Lower lobe of right lung (tissue), 2 donors: Measurements from ENCODE around the gene GCH1. TPM values are rescaled to one million over a fixed set of nuclear protein-coding genes. Genes with fewer than 3 reads are reported as not detected.

ENCODE experiments used
- ATAC-seq, 2 donors: fragments of 200-7000 bp; cut with Tn5 transposase; one replicate each; pipeline ENCODE4 v1.9.1; 2020 to 2022; ENCODE audit warnings: mild to moderate bottlenecking in 2 of 2, moderate library complexity in 2 of 2
- DNase-seq: peaks from one replicate; pipeline ENCODE4 v3.0.0-alpha.2; 2020
- H3K27ac ChIP-seq: fragments of 200-600 bp; one replicate; pipeline ENCODE4 v1.8.0; 2022
- H3K27me3 ChIP-seq: fragments of 200-600 bp; one replicate; pipeline ENCODE4 v1.8.0; 2022; ENCODE audit warnings: low read depth
- H3K36me3 ChIP-seq: fragments of 200-600 bp; one replicate; pipeline ENCODE4 v1.8.0; 2022; ENCODE audit warnings: mild to moderate bottlenecking
- H3K4me1 ChIP-seq: fragments of 200-600 bp; one replicate; pipeline ENCODE4 v1.8.0; 2022
- H3K4me3 ChIP-seq: fragments of 200-600 bp; one replicate; pipeline ENCODE4 v1.8.0; 2022; ENCODE audit warnings: mild to moderate bottlenecking
- H3K9me3 ChIP-seq: fragments of 200-600 bp; one replicate; pipeline ENCODE4 v1.8.0; 2022
- intact Hi-C: fragments of 100-400 bp; cut with DNase I; formaldehyde crosslinking; loops from one replicate; pipeline ENCODE4 v1.11.0; 2022
- total RNA-seq: library from RNA; stranded (reverse); fragmentation: NEBNext Ultra II Directional; extraction: Animal tissue kit (Norgen Biotek cat#: 25700); gene quantifications from one replicate; pipeline ENCODE4 v1.2.1, GENCODE V29; 2021
- TF ChIP-seq, protein P1 (sequence below): fragments of 200-600 bp; IDR thresholded peaks from one replicate; pipeline ENCODE4 v1.8.0; 2022; ENCODE audit warnings: antibody characterized with exemption, mild to moderate bottlenecking
- donor health status: DM: no; HTN: yes; CAD: no; lungs with severe emphysema.

The GCH1 gene
- total RNA-seq, 1 donor from 2014 or later: 12.7 TPM

DNA sequence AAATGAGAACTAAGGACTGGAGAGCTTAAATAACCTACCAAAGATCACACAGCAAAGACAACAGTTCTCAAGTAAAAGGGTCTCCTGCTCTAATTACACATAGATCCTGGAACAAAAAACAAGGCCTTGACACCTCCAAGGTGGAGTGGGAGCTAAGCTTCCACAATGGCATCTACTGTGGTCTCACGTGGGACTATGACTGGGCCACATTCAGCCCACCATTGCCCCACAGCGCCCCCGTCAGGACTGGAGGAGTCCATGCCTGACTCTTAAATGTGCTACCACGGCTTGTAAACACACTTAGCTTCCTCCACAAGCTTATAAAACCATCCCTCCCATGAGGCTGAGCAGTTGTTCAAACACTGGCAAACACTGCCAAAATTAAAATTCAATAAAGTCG lies 88.5 kb downstream of the GCH1 start:
- no peak for DNase-seq
- no peaks in the 10 kb centered on the region for H3K9me3 ChIP-seq
- no peaks in the 10 kb centered on the region for H3K27me3 ChIP-seq

DNA sequence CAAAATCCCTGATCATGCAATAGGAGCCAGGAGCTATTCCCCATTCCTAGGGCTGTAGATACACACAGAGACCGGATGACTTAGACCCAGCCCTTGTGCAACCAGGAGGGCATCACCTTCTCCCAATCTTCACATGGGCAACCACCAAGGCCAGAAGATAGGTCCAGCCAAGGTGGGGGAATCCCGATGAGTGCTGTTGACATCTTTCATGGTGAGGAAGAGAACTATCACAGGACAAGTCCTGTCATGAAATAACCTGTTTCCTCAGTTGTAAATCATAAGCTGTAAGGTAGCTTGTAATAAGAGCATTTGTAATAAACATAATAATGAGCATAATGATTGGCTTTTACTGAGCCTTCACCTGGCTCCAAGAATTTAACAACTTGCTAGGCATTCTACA lies 89.5 kb downstream of the GCH1 start:
- H3K4me1 ChIP-seq: no peaks in the 10 kb centered on the region
- H3K4me3 ChIP-seq: no peak overlapping the region
- TF ChIP-seq, protein P1, sequence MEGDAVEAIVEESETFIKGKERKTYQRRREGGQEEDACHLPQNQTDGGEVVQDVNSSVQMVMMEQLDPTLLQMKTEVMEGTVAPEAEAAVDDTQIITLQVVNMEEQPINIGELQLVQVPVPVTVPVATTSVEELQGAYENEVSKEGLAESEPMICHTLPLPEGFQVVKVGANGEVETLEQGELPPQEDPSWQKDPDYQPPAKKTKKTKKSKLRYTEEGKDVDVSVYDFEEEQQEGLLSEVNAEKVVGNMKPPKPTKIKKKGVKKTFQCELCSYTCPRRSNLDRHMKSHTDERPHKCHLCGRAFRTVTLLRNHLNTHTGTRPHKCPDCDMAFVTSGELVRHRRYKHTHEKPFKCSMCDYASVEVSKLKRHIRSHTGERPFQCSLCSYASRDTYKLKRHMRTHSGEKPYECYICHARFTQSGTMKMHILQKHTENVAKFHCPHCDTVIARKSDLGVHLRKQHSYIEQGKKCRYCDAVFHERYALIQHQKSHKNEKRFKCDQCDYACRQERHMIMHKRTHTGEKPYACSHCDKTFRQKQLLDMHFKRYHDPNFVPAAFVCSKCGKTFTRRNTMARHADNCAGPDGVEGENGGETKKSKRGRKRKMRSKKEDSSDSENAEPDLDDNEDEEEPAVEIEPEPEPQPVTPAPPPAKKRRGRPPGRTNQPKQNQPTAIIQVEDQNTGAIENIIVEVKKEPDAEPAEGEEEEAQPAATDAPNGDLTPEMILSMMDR: no peak
- no peaks in the 10 kb centered on the region for H3K9me3 ChIP-seq
- DNase-seq (no peak), ATAC-seq (no peak)
- H3K27me3 ChIP-seq: no peaks in the 10 kb centered on the region
- intact Hi-C loops: no loop called here
- no peaks in the 10 kb centered on the region for H3K36me3 ChIP-seq
- no peak overlapping the region for H3K27ac ChIP-seq

More for the DNA sequence above, 88.5 kb downstream of the GCH1 start:
- Histone ChIP-seq H3K36me3 (no peaks in the 10 kb centered on the region), H3K4me1 (no peaks in the 10 kb centered on the region), H3K27ac (no peak overlapping the region), H3K4me3 (no peak overlapping the region)
- TF ChIP-seq, protein P1: no peak
- no peak for ATAC-seq
- intact Hi-C loops: no loop called here

DNA sequence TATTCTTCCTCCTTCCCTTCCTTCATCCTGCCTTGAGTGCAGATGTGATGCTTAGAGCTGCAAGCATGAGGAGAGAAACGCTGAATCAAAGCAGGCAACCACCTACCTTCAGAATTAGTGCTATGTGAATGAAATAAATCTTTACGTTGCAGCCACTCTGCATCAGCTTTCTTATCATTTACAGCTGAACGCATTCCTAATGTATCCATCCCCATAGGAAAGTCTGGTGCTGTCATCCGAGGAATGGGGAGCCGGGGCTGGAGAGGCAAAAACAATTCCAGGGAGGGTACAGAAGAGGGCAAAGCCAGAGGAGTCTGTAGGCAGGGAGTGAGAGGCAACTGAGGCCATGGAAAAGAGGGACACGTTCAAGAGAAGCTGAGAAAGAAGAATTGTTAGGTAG lies 90.0 kb downstream of the GCH1 start:
- intact Hi-C loops: no loop called here

DNA sequence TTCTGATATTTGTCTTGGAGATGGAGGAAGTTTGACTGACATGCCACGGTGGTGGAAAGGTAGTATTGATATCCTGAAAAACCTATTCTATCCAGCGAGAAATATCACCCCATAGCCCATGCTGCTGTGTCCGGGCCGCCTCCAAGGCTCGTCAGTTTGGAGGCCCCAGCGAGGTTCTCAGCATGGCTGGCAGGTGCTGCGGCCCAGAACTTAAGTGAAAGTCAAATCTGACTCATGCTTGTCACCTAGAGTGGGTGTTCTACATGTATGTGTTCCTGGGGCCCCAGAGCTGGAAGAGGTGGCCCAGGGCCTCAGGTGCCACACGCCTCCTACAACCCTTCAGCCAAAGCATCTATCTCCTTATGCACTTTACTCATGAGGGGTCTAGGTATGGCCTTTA lies 92.9 kb downstream of the GCH1 start:
- DNase-seq (no peak), ATAC-seq (no peak)
- Histone ChIP-seq H3K4me3 (no peak overlapping the region), H3K27ac (no peak overlapping the region), H3K4me1 (peaks cover 9% of the 10 kb centered on the region), H3K27me3 (no peaks in the 10 kb centered on the region), H3K36me3 (no peaks in the 10 kb centered on the region), H3K9me3 (no peaks in the 10 kb centered on the region)
- intact Hi-C loops: no loop called here
- TF ChIP-seq, protein P1: no peak

More for the DNA sequence above, 90.0 kb downstream of the GCH1 start:
- TF ChIP-seq, protein P1: no peak
- ATAC-seq (no peak), DNase-seq (no peak)
- no peaks in the 10 kb centered on the region for H3K36me3 ChIP-seq
- no peaks in the 10 kb centered on the region for H3K4me1 ChIP-seq
- H3K27me3 ChIP-seq: no peaks in the 10 kb centered on the region
- no peak overlapping the region for H3K4me3 ChIP-seq
- no peak overlapping the region for H3K27ac ChIP-seq
- no peaks in the 10 kb centered on the region for H3K9me3 ChIP-seq

DNA sequence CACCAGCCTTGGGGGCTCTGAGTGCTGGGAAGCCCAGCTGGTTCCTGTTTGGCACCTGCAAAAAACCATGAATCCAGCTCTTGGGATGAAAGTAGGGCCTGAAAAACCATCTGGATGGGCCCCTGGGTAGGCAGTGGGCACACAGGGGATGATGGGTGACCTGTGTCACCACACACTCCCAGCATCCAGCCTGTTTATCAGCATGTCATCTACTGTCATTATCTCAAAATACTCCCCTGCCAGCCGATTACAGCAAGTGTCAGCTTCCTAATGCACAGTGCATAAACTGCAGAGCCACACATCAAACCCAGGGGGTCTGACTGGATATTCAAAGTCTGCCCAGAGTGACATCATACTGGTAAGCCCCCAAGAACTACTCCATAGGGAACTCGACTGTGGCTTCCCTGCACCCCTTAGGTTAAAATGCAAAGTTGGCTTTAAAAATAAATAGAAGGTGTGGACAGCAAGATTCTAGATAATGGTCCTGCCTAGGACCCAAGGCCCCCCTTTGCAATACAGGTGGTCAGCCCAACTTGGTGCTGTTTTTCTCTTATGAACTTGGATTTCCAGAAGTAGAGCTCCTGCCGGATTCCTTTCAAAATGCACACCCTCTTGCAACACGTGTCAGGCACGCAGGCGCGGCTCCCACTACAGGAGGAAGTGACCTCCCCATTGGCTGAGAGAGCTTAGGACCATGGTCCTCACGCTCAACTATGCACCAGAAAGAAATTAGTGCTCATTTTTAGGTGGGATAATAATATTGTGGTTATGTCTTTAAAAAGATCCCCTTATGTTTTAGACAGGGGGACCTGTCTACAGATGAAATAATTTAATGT lies 94.1 kb downstream of the GCH1 start:
- no peaks in the 10 kb centered on the region for H3K9me3 ChIP-seq
- TF ChIP-seq, protein P1: no peak
- no peaks in the 10 kb centered on the region for H3K36me3 ChIP-seq
- H3K4me1 ChIP-seq: peaks cover 9% of the 10 kb centered on the region
- intact Hi-C loops: no loop called here
- DNase-seq: no peak
- no peak overlapping the region for H3K4me3 ChIP-seq
- no peak overlapping the region for H3K27ac ChIP-seq
- H3K27me3 ChIP-seq: no peaks in the 10 kb centered on the region
- no peak for ATAC-seq
